ENCODE data around the gene DST.

The DST gene

DNA sequence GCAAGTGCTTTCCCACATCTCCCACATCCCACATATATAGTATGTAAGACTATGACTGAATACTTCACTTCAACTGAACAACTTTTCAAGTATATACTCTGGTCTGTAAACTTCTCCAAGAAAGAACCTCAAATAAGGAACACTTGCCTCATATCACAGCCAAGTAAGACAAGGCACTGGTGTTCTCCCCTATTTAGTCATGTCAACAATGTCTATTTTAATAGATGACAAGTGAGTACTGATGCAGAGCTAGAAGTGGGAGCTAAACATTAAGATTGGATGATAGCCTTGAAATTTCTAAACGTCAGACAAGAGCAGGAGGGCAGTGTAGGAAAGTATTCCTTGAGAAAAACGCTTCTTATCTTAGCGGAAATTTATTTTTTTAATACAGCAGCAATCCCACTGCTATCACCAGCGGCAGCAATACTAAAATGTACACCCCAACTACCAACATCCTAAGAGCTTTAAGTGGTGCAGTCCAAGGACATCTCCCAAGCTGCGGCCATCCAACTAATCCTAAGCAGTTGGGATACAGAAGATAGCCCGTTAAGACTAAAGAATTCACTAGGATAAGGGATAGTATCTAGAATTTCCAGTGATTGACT, 29.3 kb downstream of the DST start:
- Histone ChIP-seq H3K9ac (ENCODE audit: low read depth, low read length, poor library complexity) (no peak overlapping the region), H4K91ac (ENCODE audit: low read depth, low read length, poor library complexity) (no peak overlapping the region), H4K8ac (ENCODE audit: low read depth, low read length) (no peak overlapping the region), H3K79me1 (ENCODE audit: low read depth, low read length) (no peaks in the 10 kb centered on the region), H2BK5ac (ENCODE audit: low read length) (no peak overlapping the region), H3K4me3 (ENCODE audit: low read length in 2 of 2) (no peak overlapping the region), H3K27me3 (ENCODE audit: control insufficient read depth in 3 of 3, insufficient read depth in 3 of 3, low read depth in 1 of 3, low read length in 3 of 3) (no peaks in the 10 kb centered on the region), H3K4me1 (ENCODE audit: control insufficient read depth in 2 of 2, insufficient read depth in 1 of 2, low read depth in 1 of 2, low read length in 2 of 2) (peaks cover 0 to 2% of the 10 kb centered on the region in 2 donors), H3K14ac (ENCODE audit: low read length) (no peak overlapping the region), H3K36me3 (replicated peaks in 1 of 2; ENCODE audit: control insufficient read depth in 2 of 2, insufficient read depth in 2 of 2, low read length in 2 of 2) (peaks cover 6 to 73% of the 10 kb centered on the region in 2 donors), H2BK15ac (ENCODE audit: low read length) (no peak overlapping the region), H2BK12ac (ENCODE audit: low read length) (no peak overlapping the region), H2AK5ac (ENCODE audit: low read depth, low read length) (no peak overlapping the region), H3K4me2 (ENCODE audit: insufficient read depth, low read length, poor library complexity, severe bottlenecking) (no peak overlapping the region), H2BK120ac (ENCODE audit: low read depth, low read length) (no peak overlapping the region), H3K9me3 (replicated peaks in 1 of 2; ENCODE audit: control insufficient read depth in 2 of 2, insufficient read depth in 1 of 2, low read depth in 1 of 2, low read length in 2 of 2) (peaks cover 0 to 1% of the 10 kb centered on the region in 2 donors), H3K18ac (ENCODE audit: low read length) (no peak overlapping the region), H3K27ac (replicated peaks; ENCODE audit: low read length) (no peak overlapping the region), H2AFZ (ENCODE audit: low read length) (no peak overlapping the region), H3K4ac (ENCODE audit: low read length) (no peak overlapping the region), H3K23ac (ENCODE audit: low read depth, low read length, poor library complexity) (no peak overlapping the region)
- WGBS, 2 donors (ENCODE audit: extremely low coverage in 2 of 2, insufficient read length in 2 of 2, insufficient replicate concordance in 1 of 2), result no CpG with 5 or more reads among the region's 6 CpGs
- no peak for DNase-seq (ENCODE audit: low spot score)

DNA sequence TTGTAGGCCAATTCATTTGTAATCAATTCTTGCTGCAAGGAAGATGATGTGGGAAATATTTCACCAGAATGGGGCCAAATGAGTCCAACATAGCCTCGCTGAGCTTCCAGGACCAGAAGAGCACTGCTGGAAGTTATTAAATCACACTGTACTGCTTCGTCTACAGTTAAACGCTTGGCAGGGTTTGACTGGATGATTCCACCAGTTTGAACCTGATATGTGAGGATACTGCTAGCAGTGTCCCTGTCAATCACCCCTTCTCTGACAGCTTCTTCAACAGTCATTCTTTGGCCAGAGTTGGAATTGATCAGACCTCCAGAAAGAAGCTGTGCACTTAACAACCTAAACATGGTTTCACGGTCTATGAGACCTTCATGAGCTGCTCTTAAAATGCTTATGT, 34.4 kb downstream of the DST start:
- Histone ChIP-seq H3K36me3 (replicated peaks in 1 of 2; ENCODE audit: control insufficient read depth in 2 of 2, insufficient read depth in 2 of 2, low read length in 2 of 2) (peaks cover 7 to 62% of the 10 kb centered on the region in 2 donors), H3K4ac (ENCODE audit: low read length) (no peak overlapping the region), H2BK5ac (ENCODE audit: low read length) (no peak overlapping the region), H3K27ac (replicated peaks; ENCODE audit: low read length) (no peak overlapping the region), H3K18ac (ENCODE audit: low read length) (no peak overlapping the region), H3K14ac (ENCODE audit: low read length) (no peak overlapping the region), H4K8ac (ENCODE audit: low read depth, low read length) (no peak overlapping the region), H2AFZ (ENCODE audit: low read length) (no peak overlapping the region), H3K4me3 (ENCODE audit: low read length in 2 of 2) (no peak overlapping the region), H2AK5ac (ENCODE audit: low read depth, low read length) (no peak overlapping the region), H3K9me3 (replicated peaks in 1 of 2; ENCODE audit: control insufficient read depth in 2 of 2, insufficient read depth in 1 of 2, low read depth in 1 of 2, low read length in 2 of 2) (peaks cover 0 to 8% of the 10 kb centered on the region in 2 donors), H3K23ac (ENCODE audit: low read depth, low read length, poor library complexity) (no peak overlapping the region), H3K4me1 (ENCODE audit: control insufficient read depth in 2 of 2, insufficient read depth in 1 of 2, low read depth in 1 of 2, low read length in 2 of 2) (no peaks in the 10 kb centered on the region), H2BK15ac (ENCODE audit: low read length) (no peak overlapping the region), H3K27me3 (ENCODE audit: control insufficient read depth in 3 of 3, insufficient read depth in 3 of 3, low read depth in 1 of 3, low read length in 3 of 3) (no peaks in the 10 kb centered on the region), H4K91ac (ENCODE audit: low read depth, low read length, poor library complexity) (no peak overlapping the region), H3K9ac (ENCODE audit: low read depth, low read length, poor library complexity) (no peak overlapping the region), H3K79me1 (ENCODE audit: low read depth, low read length) (no peaks in the 10 kb centered on the region), H2BK120ac (ENCODE audit: low read depth, low read length) (no peak overlapping the region), H3K4me2 (ENCODE audit: insufficient read depth, low read length, poor library complexity, severe bottlenecking) (no peak overlapping the region), H2BK12ac (ENCODE audit: low read length) (no peak overlapping the region)
- DNase-seq (ENCODE audit: low spot score), result no peak
- WGBS, 2 donors (ENCODE audit: extremely low coverage in 2 of 2, insufficient read length in 2 of 2, insufficient replicate concordance in 1 of 2), result no CpG with 5 or more reads among the region's 4 CpGs

DNA sequence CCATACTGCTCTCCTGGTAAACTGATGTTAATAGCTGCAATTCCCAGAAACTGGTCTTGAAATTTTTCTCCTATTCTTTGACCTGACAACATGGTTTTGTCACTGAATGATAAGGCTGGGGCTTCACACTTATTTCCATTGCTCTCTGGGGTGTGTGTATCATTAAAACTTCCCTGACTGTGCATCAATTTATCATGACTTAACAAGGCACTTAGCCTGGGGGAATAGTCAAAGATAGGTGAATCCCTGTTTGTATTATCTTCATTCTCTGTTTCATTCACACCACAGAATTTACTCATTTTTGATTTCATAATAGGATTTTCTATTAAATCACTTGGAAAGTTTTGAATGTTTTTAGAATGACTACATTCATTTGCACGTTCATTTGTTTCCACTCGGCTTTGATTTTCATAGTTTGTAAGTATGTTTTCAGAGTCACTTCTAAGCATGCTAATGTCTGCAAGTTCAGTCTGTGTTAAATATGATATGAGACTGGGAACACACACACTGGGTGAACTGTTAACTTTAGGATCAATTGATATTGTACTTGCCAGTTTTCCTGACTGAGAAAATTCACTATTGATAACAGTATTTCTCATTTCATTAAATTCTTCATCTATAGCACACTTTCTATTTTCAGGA, 35.5 kb downstream of the DST start:
- Histone ChIP-seq H3K14ac (ENCODE audit: low read length) (no peak overlapping the region), H3K4me1 (ENCODE audit: control insufficient read depth in 2 of 2, insufficient read depth in 1 of 2, low read depth in 1 of 2, low read length in 2 of 2) (no peaks in the 10 kb centered on the region), H3K27me3 (ENCODE audit: control insufficient read depth in 3 of 3, insufficient read depth in 3 of 3, low read depth in 1 of 3, low read length in 3 of 3) (no peaks in the 10 kb centered on the region), H3K9me3 (replicated peaks in 1 of 2; ENCODE audit: control insufficient read depth in 2 of 2, insufficient read depth in 1 of 2, low read depth in 1 of 2, low read length in 2 of 2) (peaks cover 0 to 8% of the 10 kb centered on the region in 2 donors), H2BK12ac (ENCODE audit: low read length) (no peak overlapping the region), H3K4me2 (ENCODE audit: insufficient read depth, low read length, poor library complexity, severe bottlenecking) (no peak overlapping the region), H3K9ac (ENCODE audit: low read depth, low read length, poor library complexity) (no peak overlapping the region), H3K4ac (ENCODE audit: low read length) (no peak overlapping the region), H3K4me3 (ENCODE audit: low read length in 2 of 2) (no peak overlapping the region), H4K91ac (ENCODE audit: low read depth, low read length, poor library complexity) (no peak overlapping the region), H3K36me3 (replicated peaks in 1 of 2; ENCODE audit: control insufficient read depth in 2 of 2, insufficient read depth in 2 of 2, low read length in 2 of 2) (peaks cover 10 to 71% of the 10 kb centered on the region in 2 donors), H2AK5ac (ENCODE audit: low read depth, low read length) (no peak overlapping the region), H2BK5ac (ENCODE audit: low read length) (no peak overlapping the region), H2BK120ac (ENCODE audit: low read depth, low read length) (no peak overlapping the region), H2AFZ (ENCODE audit: low read length) (no peak overlapping the region), H4K8ac (ENCODE audit: low read depth, low read length) (no peak overlapping the region), H3K18ac (ENCODE audit: low read length) (no peak overlapping the region), H3K27ac (replicated peaks; ENCODE audit: low read length) (no peak overlapping the region), H3K23ac (ENCODE audit: low read depth, low read length, poor library complexity) (no peak overlapping the region), H3K79me1 (ENCODE audit: low read depth, low read length) (no peaks in the 10 kb centered on the region), H2BK15ac (ENCODE audit: low read length) (no peak overlapping the region)
- WGBS, 2 donors (ENCODE audit: extremely low coverage in 2 of 2, insufficient read length in 2 of 2, insufficient replicate concordance in 1 of 2), result no CpG with 5 or more reads among the region's 2 CpGs
- DNase-seq (ENCODE audit: low spot score), result no peak

DNA sequence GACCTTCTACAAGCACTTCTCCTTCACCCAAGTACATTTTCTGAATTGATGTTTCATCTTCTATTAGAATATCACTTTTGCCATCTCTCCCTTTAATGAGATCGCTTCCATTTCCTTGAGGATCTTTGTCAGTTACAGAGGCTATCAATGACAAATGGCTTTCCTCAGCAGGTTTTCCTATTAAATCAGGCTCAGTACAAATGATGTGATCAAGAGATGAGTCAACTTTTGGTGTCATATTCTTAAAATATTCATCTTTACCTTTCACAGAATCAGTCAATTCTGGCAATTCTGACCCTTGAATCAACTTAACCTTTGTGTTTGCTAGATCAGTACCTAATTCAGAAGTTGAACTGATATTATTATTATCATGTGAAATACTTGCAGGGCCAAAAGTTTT, 37.3 kb downstream of the DST start:
- no peak overlapping the region for H3K9ac ChIP-seq (ENCODE audit: low read depth, low read length, poor library complexity)
- H4K8ac ChIP-seq (ENCODE audit: low read depth, low read length), result no peak overlapping the region
- no peak overlapping the region for H2AK5ac ChIP-seq (ENCODE audit: low read depth, low read length)
- H2AFZ ChIP-seq (ENCODE audit: low read length), result no peak overlapping the region
- no peak overlapping the region for H3K14ac ChIP-seq (ENCODE audit: low read length)
- no peaks in the 10 kb centered on the region for H3K27me3 ChIP-seq (ENCODE audit: control insufficient read depth in 3 of 3, insufficient read depth in 3 of 3, low read depth in 1 of 3, low read length in 3 of 3)
- no peak overlapping the region for H2BK120ac ChIP-seq (ENCODE audit: low read depth, low read length)
- H2BK5ac ChIP-seq (ENCODE audit: low read length), result no peak overlapping the region
- H3K9me3 ChIP-seq (replicated peaks in 1 of 2; ENCODE audit: control insufficient read depth in 2 of 2, insufficient read depth in 1 of 2, low read depth in 1 of 2, low read length in 2 of 2), result peaks cover 0 to 8% of the 10 kb centered on the region in 2 donors
- no peak overlapping the region for H3K4me2 ChIP-seq (ENCODE audit: insufficient read depth, low read length, poor library complexity, severe bottlenecking)
- no peak overlapping the region for H2BK12ac ChIP-seq (ENCODE audit: low read length)
- H3K4me3 ChIP-seq (ENCODE audit: low read length in 2 of 2), result no peak overlapping the region
- no peak overlapping the region for H3K4ac ChIP-seq (ENCODE audit: low read length)
- H3K36me3 ChIP-seq (replicated peaks in 1 of 2; ENCODE audit: control insufficient read depth in 2 of 2, insufficient read depth in 2 of 2, low read length in 2 of 2), result peaks cover 11 to 85% of the 10 kb centered on the region in 2 donors
- no CpG with 5 or more reads among the region's 1 CpG for WGBS, 2 donors (ENCODE audit: extremely low coverage in 2 of 2, insufficient read length in 2 of 2, insufficient replicate concordance in 1 of 2)
- H3K18ac ChIP-seq (ENCODE audit: low read length), result no peak overlapping the region
- no peak overlapping the region for H2BK15ac ChIP-seq (ENCODE audit: low read length)
- no peaks in the 10 kb centered on the region for H3K4me1 ChIP-seq (ENCODE audit: control insufficient read depth in 2 of 2, insufficient read depth in 1 of 2, low read depth in 1 of 2, low read length in 2 of 2)
- no peak overlapping the region for H3K27ac ChIP-seq (replicated peaks; ENCODE audit: low read length)
- no peaks in the 10 kb centered on the region for H3K79me1 ChIP-seq (ENCODE audit: low read depth, low read length)
- no peak for DNase-seq (ENCODE audit: low spot score)
- no peak overlapping the region for H3K23ac ChIP-seq (ENCODE audit: low read depth, low read length, poor library complexity)
- no peak overlapping the region for H4K91ac ChIP-seq (ENCODE audit: low read depth, low read length, poor library complexity)

All from neuronal stem cell (in vitro differentiated cells).